ENCODE data around the gene SSC5D.
A peak's percentile ranks its signal among the peaks of the same experiment; 100 is the strongest.

The SSC5D gene

DNA sequence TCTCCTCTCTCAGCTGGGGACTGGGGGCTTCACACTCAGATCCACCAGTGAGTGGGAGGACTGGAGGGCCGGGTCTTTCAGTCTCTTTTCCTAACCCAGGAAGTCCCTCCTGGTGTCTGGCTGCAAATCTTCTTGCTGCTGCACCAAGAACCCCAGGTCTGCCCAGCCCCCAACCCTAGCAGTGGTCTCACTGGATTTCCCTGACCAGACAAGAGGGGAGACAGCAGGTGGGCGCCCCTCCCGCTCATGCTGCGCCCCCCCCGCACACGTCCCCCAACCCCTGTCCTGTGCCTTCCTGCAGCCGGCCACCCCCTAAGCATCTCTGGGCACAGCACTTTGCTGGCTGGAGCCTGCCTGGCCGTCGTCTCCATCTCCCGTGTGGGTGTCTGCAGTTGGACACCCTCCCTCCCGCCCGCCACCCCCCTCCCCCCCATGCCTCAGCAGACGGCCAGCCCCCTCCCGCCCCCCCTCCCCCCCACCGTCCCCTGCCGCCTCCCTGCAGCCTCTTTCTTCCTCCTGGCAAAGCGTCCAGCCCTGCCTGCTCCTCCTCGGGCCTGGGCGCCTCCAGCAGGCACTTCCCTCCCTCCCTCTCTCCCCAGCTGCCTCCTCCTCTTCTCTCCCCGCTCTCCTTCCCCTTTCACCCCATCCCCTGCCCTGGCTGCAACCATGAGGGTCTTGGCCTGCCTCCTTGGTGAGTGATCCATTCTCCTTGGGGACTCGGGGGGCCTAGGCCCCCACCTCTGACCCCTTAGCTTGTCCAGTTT is at the start of gene SSC5D:
Gene SSC5D (plus strand): TSS at position 513 of the 764 bp plus-strand sequence. CDS start 154 bp downstream, at position 667.
- TF ChIP-seq SUZ12 (IDR thresholded peaks at IDR 0.05; ENCODE audit: extremely low read depth, insufficient read depth, insufficient read length) (no peak), ZNF274 (IDR thresholded peaks at IDR 0.05; ENCODE audit: low read depth, low read length) (no peak), YY1 (IDR thresholded peaks at IDR 0.05; ENCODE audit: insufficient read depth, insufficient read length) (no peak)
- Histone ChIP-seq H3K4me1 (ENCODE audit: insufficient read depth, insufficient read length) (peaks cover 16% of the 10 kb centered on the region), H3K9ac (ENCODE audit: insufficient read length, low read depth) (peak within 1 kb of the TSS; percentile 76), H3K36me3 (ENCODE audit: insufficient read depth, insufficient read length, low read length) (peaks cover 9% of the 10 kb centered on the region), H3K27me3 (ENCODE audit: insufficient read depth, insufficient read length) (no peaks in the 10 kb centered on the region), H3K4me3 (ENCODE audit: insufficient read length, low read depth) (peak within 1 kb of the TSS; percentile 32), H3K9me3 (ENCODE audit: insufficient read depth, low read length) (no peaks in the 10 kb centered on the region)
- DNase-seq (ENCODE audit: low read depth, low spot score): no peak

DNA sequence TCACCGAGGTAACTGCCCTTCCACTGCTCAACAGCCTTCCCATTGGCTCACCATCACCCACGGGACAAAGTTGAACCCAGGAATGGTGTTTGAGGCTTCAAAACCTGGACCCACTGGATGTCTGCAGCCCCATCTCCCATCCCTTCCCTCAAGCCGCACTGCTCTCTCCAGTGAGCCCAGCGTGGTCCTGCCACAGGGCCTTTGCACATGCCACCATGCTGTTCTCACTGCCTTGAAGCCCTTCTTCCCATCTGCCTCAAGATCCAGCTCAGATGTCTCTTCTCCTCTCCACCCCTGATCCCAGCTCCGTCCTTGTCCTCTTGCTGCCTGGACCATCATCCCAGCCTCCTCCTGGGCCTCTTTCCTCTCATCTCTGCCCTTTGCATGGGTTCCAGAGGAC is 49.2 kb upstream of the SSC5D start:
- Histone ChIP-seq H3K27me3 (ENCODE audit: insufficient read depth, insufficient read length) (peaks cover 86% of the 10 kb centered on the region), H3K9ac (ENCODE audit: insufficient read length, low read depth) (no peak overlapping the region), H3K4me1 (ENCODE audit: insufficient read depth, insufficient read length) (peaks cover 8% of the 10 kb centered on the region), H3K36me3 (ENCODE audit: insufficient read depth, insufficient read length, low read length) (no peaks in the 10 kb centered on the region), H3K4me3 (ENCODE audit: insufficient read length, low read depth) (no peak overlapping the region), H3K9me3 (ENCODE audit: insufficient read depth, low read length) (no peaks in the 10 kb centered on the region)
- no peak for DNase-seq (ENCODE audit: low read depth, low spot score)
- no peak for TF ChIP-seq SUZ12 (IDR thresholded peaks at IDR 0.05; ENCODE audit: extremely low read depth, insufficient read depth, insufficient read length)

DNA sequence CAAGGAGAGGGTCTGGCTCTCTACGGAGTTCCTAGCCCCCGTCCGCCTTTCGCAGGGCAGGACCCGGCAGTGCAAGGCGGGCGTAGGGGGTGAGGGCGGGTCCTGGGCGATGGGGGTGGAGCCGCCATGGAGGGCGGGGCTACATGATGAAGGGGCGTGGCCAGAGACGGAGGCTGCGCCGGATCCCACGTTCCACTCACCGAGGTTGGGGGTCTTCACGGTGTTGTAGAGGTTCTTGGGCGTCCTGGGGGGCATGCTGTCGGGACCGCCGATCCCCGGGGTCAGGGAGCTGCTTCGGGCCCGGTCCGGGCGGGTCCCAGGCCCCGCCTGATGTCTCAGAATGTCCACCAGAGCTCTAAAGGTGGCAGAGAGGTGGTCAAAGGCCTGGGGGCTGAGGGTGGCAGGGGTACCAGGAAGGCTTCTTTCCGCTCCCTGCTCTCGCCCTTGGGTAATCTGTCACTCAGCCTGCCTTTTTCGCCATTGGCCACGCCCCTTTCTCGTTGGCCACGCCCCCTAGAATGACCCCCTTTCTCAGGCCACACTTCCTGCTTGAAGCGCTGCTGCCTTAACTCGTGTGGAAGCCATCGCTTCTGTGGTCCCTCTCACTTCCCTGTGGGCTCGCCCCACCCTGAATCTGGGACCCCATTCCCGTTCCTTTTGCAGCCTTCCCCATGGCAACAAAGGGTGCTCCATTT is 47.7 kb upstream of the SSC5D start:
- peaks cover 8% of the 10 kb centered on the region for H3K4me1 ChIP-seq (ENCODE audit: insufficient read depth, insufficient read length)
- peak overlapping the region; percentile 50 for H3K9ac ChIP-seq (ENCODE audit: insufficient read length, low read depth)
- peaks cover 90% of the 10 kb centered on the region for H3K27me3 ChIP-seq (ENCODE audit: insufficient read depth, insufficient read length)
- H3K36me3 ChIP-seq (ENCODE audit: insufficient read depth, insufficient read length, low read length): no peaks in the 10 kb centered on the region
- H3K9me3 ChIP-seq (ENCODE audit: insufficient read depth, low read length): no peaks in the 10 kb centered on the region
- no peak for TF ChIP-seq SUZ12 (IDR thresholded peaks at IDR 0.05; ENCODE audit: extremely low read depth, insufficient read depth, insufficient read length)
- TF ChIP-seq YY1 (IDR thresholded peaks at IDR 0.05; ENCODE audit: insufficient read depth, insufficient read length): no peak
- no peak for TF ChIP-seq ZNF274 (IDR thresholded peaks at IDR 0.05; ENCODE audit: low read depth, low read length)
- DNase-seq (ENCODE audit: low read depth, low spot score): no peak
- peak overlapping the region; percentile 37 for H3K4me3 ChIP-seq (ENCODE audit: insufficient read length, low read depth)

DNA sequence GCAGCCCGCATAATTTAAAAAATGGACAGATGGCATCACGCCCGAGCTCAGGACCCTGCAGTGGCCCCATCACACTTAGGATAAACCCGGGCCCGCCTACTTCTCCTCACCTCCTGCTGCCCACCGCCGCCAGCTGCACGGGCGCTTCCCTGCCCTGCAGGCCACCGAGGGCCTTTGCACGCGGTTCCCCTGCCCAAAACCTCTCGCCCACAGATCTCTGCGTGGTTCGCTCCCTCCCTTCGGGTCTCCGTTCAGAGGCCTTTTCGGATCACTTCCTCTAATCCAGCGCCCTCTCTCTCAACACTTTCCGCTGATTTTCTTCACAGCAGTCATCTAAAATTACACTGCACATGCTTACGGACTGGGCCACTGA is 46.9 kb upstream of the SSC5D start:
- no peak for TF ChIP-seq YY1 (IDR thresholded peaks at IDR 0.05; ENCODE audit: insufficient read depth, insufficient read length)
- no peak for TF ChIP-seq SUZ12 (IDR thresholded peaks at IDR 0.05; ENCODE audit: extremely low read depth, insufficient read depth, insufficient read length)
- TF ChIP-seq ZNF274 (IDR thresholded peaks at IDR 0.05; ENCODE audit: low read depth, low read length): no peak
- Histone ChIP-seq H3K9ac (ENCODE audit: insufficient read length, low read depth) (peak overlapping the region; percentile 8), H3K36me3 (ENCODE audit: insufficient read depth, insufficient read length, low read length) (no peaks in the 10 kb centered on the region), H3K4me1 (ENCODE audit: insufficient read depth, insufficient read length) (peaks cover 8% of the 10 kb centered on the region), H3K4me3 (ENCODE audit: insufficient read length, low read depth) (no peak overlapping the region), H3K9me3 (ENCODE audit: insufficient read depth, low read length) (no peaks in the 10 kb centered on the region), H3K27me3 (ENCODE audit: insufficient read depth, insufficient read length) (peaks cover 94% of the 10 kb centered on the region)
- DNase-seq (ENCODE audit: low read depth, low spot score): no peak

GRCh38 chr19:55441692-55442321 is 46.4 kb upstream of the SSC5D start:
- TF ChIP-seq YY1 (IDR thresholded peaks at IDR 0.05; ENCODE audit: insufficient read depth, insufficient read length) (no peak), SUZ12 (IDR thresholded peaks at IDR 0.05; ENCODE audit: extremely low read depth, insufficient read depth, insufficient read length) (no peak), ZNF274 (IDR thresholded peaks at IDR 0.05; ENCODE audit: low read depth, low read length) (no peak)
- Histone ChIP-seq H3K4me1 (ENCODE audit: insufficient read depth, insufficient read length) (peaks cover 8% of the 10 kb centered on the region), H3K4me3 (ENCODE audit: insufficient read length, low read depth) (peak overlapping the region; percentile 9), H3K27me3 (ENCODE audit: insufficient read depth, insufficient read length) (peaks cover 95% of the 10 kb centered on the region), H3K36me3 (ENCODE audit: insufficient read depth, insufficient read length, low read length) (no peaks in the 10 kb centered on the region), H3K9me3 (ENCODE audit: insufficient read depth, low read length) (no peaks in the 10 kb centered on the region), H3K9ac (ENCODE audit: insufficient read length, low read depth) (no peak overlapping the region)
- no peak for DNase-seq (ENCODE audit: low read depth, low spot score)

GRCh38 chr19:55442372-55442961 is 45.8 kb upstream of the SSC5D start:
- TF ChIP-seq ZNF274 (IDR thresholded peaks at IDR 0.05; ENCODE audit: low read depth, low read length) (no peak), SUZ12 (IDR thresholded peaks at IDR 0.05; ENCODE audit: extremely low read depth, insufficient read depth, insufficient read length) (peak; percentile 35), YY1 (IDR thresholded peaks at IDR 0.05; ENCODE audit: insufficient read depth, insufficient read length) (no peak)
- Histone ChIP-seq H3K4me3 (ENCODE audit: insufficient read length, low read depth) (peak overlapping the region; percentile 4), H3K36me3 (ENCODE audit: insufficient read depth, insufficient read length, low read length) (no peaks in the 10 kb centered on the region), H3K9ac (ENCODE audit: insufficient read length, low read depth) (no peak overlapping the region), H3K27me3 (ENCODE audit: insufficient read depth, insufficient read length) (peaks cover 97% of the 10 kb centered on the region), H3K4me1 (ENCODE audit: insufficient read depth, insufficient read length) (peaks cover 7% of the 10 kb centered on the region), H3K9me3 (ENCODE audit: insufficient read depth, low read length) (no peaks in the 10 kb centered on the region)
- DNase-seq (ENCODE audit: low read depth, low spot score): no peak

Measured in NT2/D1 (cell line).